HCT116 (cell line): ENCODE measurements around the gene TMEM143. TPM values are rescaled to one million over a fixed set of nuclear protein-coding genes. Genes with fewer than 3 reads are reported as not detected.

Experiments
- ATAC-seq: fragments of 200-7000 bp; cut with Tn5 transposase; 2 replicates; pipeline ENCODE4 v1.9.1; 2020; ENCODE audit warnings: mild to moderate bottlenecking, moderate library complexity
- BruUV-seq: library from RNA; stranded (reverse); fragments of 400-500 nt; replicated peaks from 2 replicates; lab custom pipeline; 2021; lab: Mats Ljungman, UMichigan
- CTCF ChIA-PET: fragments of 300-600 bp; sonication (Branson Sonifier 250); formaldehyde crosslinking; loops from one replicate; lab custom pipeline; 2021; ENCODE audit warnings: antibody characterized with exemption; lab: Charles Lee
- POLR2A ChIA-PET: fragments of 300-600, 350-600 bp; sonication (Branson Sonifier 250); formaldehyde crosslinking; loops from one replicate; lab custom pipeline; 2021; ENCODE audit warnings: antibody characterized with exemption; lab: Charles Lee
- RAD21 ChIA-PET, 2 experiments: fragments of 300-600 bp; sonication (Branson Sonifier 250); formaldehyde crosslinking; loops; one replicate each; lab custom pipeline; 2023; ENCODE audit warnings: low total read pairs in 2 of 2; ENCODE audit not compliant: uncharacterized antibody in 2 of 2, unreplicated experiment in 2 of 2, low non-redundant PET in 1 of 2; lab: Charles Lee
- DNase-seq: peaks from one replicate; pipeline ENCODE4 v3.0.0-alpha.2; 2010; ENCODE audit warnings: low read depth, low spot score
- H2AFZ ChIP-seq: fragments of 200-600 bp; shearing (Covaris generic), sonication (generic); 2 replicates; pipeline ENCODE4 v1.6.1; 2017; ENCODE audit warnings: low read depth, mixed run types, mixed read lengths, antibody characterized with exemption, low read length; ENCODE audit not compliant: poor library complexity, severe bottlenecking
- H3K27ac ChIP-seq: 2 replicates; pipeline ENCODE4 v1.5.1; 2012; ENCODE audit warnings: low read depth, low read length
- H3K27me3 ChIP-seq: fragments of 200-600 bp; sonication (generic); 2 replicates; pipeline ENCODE4 v1.6.1; 2016; ENCODE audit warnings: mixed run types, low read length, mixed read lengths; ENCODE audit not compliant: insufficient read depth
- H3K36me3 ChIP-seq, 2 experiments: fragments of 200-500 bp in 1 of 2; fragments of 200-600 bp in 1 of 2; sonication (Bioruptor generic) in 1 of 2; sonication (generic) in 1 of 2; 2 replicates each; pipeline versions ENCODE4 v1.5.1 to v1.6.1; 2014 to 2016; ENCODE audit warnings: low read length in 2 of 2, inconsistent platforms in 1 of 2, mixed read lengths in 1 of 2, mixed run types in 1 of 2; ENCODE audit not compliant: insufficient read depth in 2 of 2, control insufficient read depth in 1 of 2
- H3K4me1 ChIP-seq, 2 experiments: fragments of 200-600 bp in 1 of 2; sonication (generic) in 1 of 2; 2 replicates each; pipeline versions ENCODE4 v1.5.1 to v1.6.1; 2012 to 2017; ENCODE audit warnings: low read length in 2 of 2, inconsistent platforms in 1 of 2, mild to moderate bottlenecking in 1 of 2, mixed read lengths in 1 of 2, mixed run types in 1 of 2, moderate library complexity in 1 of 2; ENCODE audit not compliant: insufficient read depth in 2 of 2, control insufficient read depth in 1 of 2
- H3K4me2 ChIP-seq: fragments of 200-600 bp; sonication (generic); 2 replicates; pipeline ENCODE4 v1.6.1; 2017; ENCODE audit warnings: mixed run types, low read length, mixed read lengths
- H3K4me3 ChIP-seq, 2 experiments: fragments of 200-600 bp in 1 of 2; sonication (generic) in 1 of 2; replicated peaks in 1 of 2; 2 replicates each; pipeline ENCODE4 v1.5.1; 2011 to 2016; ENCODE audit warnings: low read length in 2 of 2, control low read depth in 1 of 2, low read depth in 1 of 2, mild to moderate bottlenecking in 1 of 2, mixed read lengths in 1 of 2, mixed run types in 1 of 2
- H3K79me2 ChIP-seq: fragments of 200-600 bp; sonication (generic); 2 replicates; pipeline ENCODE4 v1.6.1; 2017; ENCODE audit warnings: mild to moderate bottlenecking, mixed run types, low read length, moderate library complexity, mixed read lengths; ENCODE audit not compliant: insufficient read depth
- H3K9ac ChIP-seq: fragments of 200-600 bp; sonication (generic); 2 replicates; pipeline ENCODE4 v1.6.1; 2016; ENCODE audit warnings: low read length, mixed read lengths
- H3K9me2 ChIP-seq: fragments of 200-600 bp; sonication (generic), shearing (Covaris generic); 2 replicates; pipeline ENCODE4 v1.6.1; 2017; ENCODE audit warnings: mixed run types, mild to moderate bottlenecking, moderate library complexity; ENCODE audit not compliant: insufficient read depth
- H3K9me3 ChIP-seq, 2 experiments: fragments of 200-500 bp in 1 of 2; fragments of 200-600 bp in 1 of 2; sonication (Bioruptor generic) in 1 of 2; sonication (generic) in 1 of 2; 2 replicates each; pipeline ENCODE4 v1.6.1; 2014 to 2017; ENCODE audit warnings: low read length in 2 of 2, mixed read lengths in 2 of 2, inconsistent platforms in 1 of 2, low read depth in 1 of 2, mild to moderate bottlenecking in 1 of 2, mixed run types in 1 of 2, moderate library complexity in 1 of 2; ENCODE audit not compliant: control insufficient read depth in 1 of 2, insufficient read depth in 1 of 2
- H4K20me1 ChIP-seq: fragments of 200-600 bp; sonication (generic), shearing (Covaris generic); 2 replicates; pipeline ENCODE4 v1.6.1; 2017; ENCODE audit warnings: mixed run types, mild to moderate bottlenecking, moderate library complexity; ENCODE audit not compliant: insufficient read depth
- ATF3 ChIP-seq: IDR thresholded peaks from 2 replicates; pipeline ENCODE4 v1.6.1; 2012
- CEBPB ChIP-seq: IDR thresholded peaks from 2 replicates; pipeline ENCODE4 v1.6.1; 2012; ENCODE audit warnings: low read depth
- EGR1 ChIP-seq: IDR thresholded peaks from 2 replicates; pipeline ENCODE4 v1.6.1; 2012; ENCODE audit warnings: low read depth
- ELF1 ChIP-seq: IDR thresholded peaks from 2 replicates; pipeline ENCODE4 v1.6.1; 2012; ENCODE audit warnings: low read depth, borderline replicate concordance
- EZH2 ChIP-seq: fragments of 200-600 bp; sonication (generic); IDR thresholded peaks from 2 replicates; pipeline ENCODE4 v1.6.1; 2017; ENCODE audit warnings: antibody characterized with exemption, mixed run types
- FOSL1 ChIP-seq: IDR thresholded peaks from 2 replicates; pipeline ENCODE4 v1.6.1; 2012; ENCODE audit warnings: low read depth
- JUND ChIP-seq: IDR thresholded peaks from 2 replicates; pipeline ENCODE4 v1.6.1; 2012
- POLR2A ChIP-seq: IDR thresholded peaks from 2 replicates; pipeline ENCODE4 v1.7.0; 2011; ENCODE audit warnings: borderline replicate concordance; ENCODE audit not compliant: insufficient read depth, insufficient read length; ENCODE audit errors: extremely low read depth
- POLR2AphosphoS5 ChIP-seq: IDR thresholded peaks from 2 replicates; pipeline ENCODE4 v1.6.1; 2011; ENCODE audit warnings: mild to moderate bottlenecking, low read depth, low read length, moderate library complexity
- RAD21 ChIP-seq: IDR thresholded peaks from 2 replicates; pipeline ENCODE4 v1.6.1; 2012; ENCODE audit warnings: low read depth, mild to moderate bottlenecking
- SIN3A ChIP-seq: IDR thresholded peaks from 2 replicates; pipeline ENCODE4 v1.6.1; 2012; ENCODE audit warnings: low read depth
- SP1 ChIP-seq: IDR thresholded peaks from 2 replicates; pipeline ENCODE4 v1.6.1; 2012; ENCODE audit warnings: low read depth
- SRF ChIP-seq: IDR thresholded peaks from 2 replicates; pipeline ENCODE4 v1.6.1; 2012; ENCODE audit warnings: low read depth
- TCF7L2 ChIP-seq: IDR thresholded peaks from 2 replicates; pipeline ENCODE4 v1.7.0; 2011; ENCODE audit warnings: borderline replicate concordance, inconsistent platforms; ENCODE audit not compliant: insufficient read depth, insufficient read length; ENCODE audit errors: extremely low read depth
- YY1 ChIP-seq: IDR thresholded peaks from 2 replicates; pipeline ENCODE4 v1.6.1; 2011; ENCODE audit warnings: low read length, low read depth, moderate library complexity, mild to moderate bottlenecking; ENCODE audit not compliant: insufficient replicate concordance; ENCODE audit errors: extremely low read depth
- intact Hi-C: fragments of 100-400 bp; cut with micrococcal nuclease; formaldehyde crosslinking; loops from 2 replicates; pipeline ENCODE4 v1.10.0; 2022
- total RNA-seq: library from RNA; stranded (reverse); gene quantifications from one replicate; pipeline ENCODE4 v1.2.1, GENCODE V29; 2021; ENCODE audit not compliant: unreplicated experiment
- TF ChIP-seq, protein P1 (sequence below): IDR thresholded peaks from 2 replicates; pipeline ENCODE4 v1.6.1; 2011; ENCODE audit warnings: mild to moderate bottlenecking, low read length, moderate library complexity; ENCODE audit not compliant: insufficient replicate concordance; ENCODE audit errors: extremely low read depth

TMEM143 gene
- total RNA-seq, 1 experiment from 2014 or later: 13.2 TPM

GRCh38 chr19:48386981-48387380 is 23.2 kb upstream of the TMEM143 start:
- DNase-seq (no peak), ATAC-seq (no peak)
- RAD21 ChIA-PET: no interaction called here
- Histone ChIP-seq H3K9ac (no peak overlapping the region), H3K36me3 (peaks cover 42 to 51% of the 10 kb centered on the region in 2 experiments), H3K9me3 (no peaks in the 10 kb centered on the region), H3K27me3 (no peaks in the 10 kb centered on the region), H3K79me2 (peaks cover 46% of the 10 kb centered on the region), H4K20me1 (0 out of 2 replicates have a peak, but pooled peaks cover 2% of the 10 kb centered on the region), H3K4me3 (no peak overlapping the region), H2AFZ (no peak overlapping the region), H3K4me1 (peaks cover 0 to 17% of the 10 kb centered on the region in 2 experiments; a peak in 2 of 4 replicates), H3K27ac (no peak overlapping the region), H3K4me2 (no peak overlapping the region), H3K9me2 (no peaks in the 10 kb centered on the region)
- POLR2A ChIA-PET: no interaction called here
- intact Hi-C loops: no loop called here
- BruUV-seq: no TSS peak
- no peak for TF ChIP-seq SRF
- TF ChIP-seq TCF7L2: no peak
- no peak for TF ChIP-seq YY1
- TF ChIP-seq JUND: no peak
- no peak for TF ChIP-seq POLR2AphosphoS5
- CTCF ChIA-PET: interaction anchor here (0.7 kb wide), 1 partner anchor 32 kb away, joined by 4 read pairs; no protein-coding TSS in a partner anchor

GRCh38 chr19:48385461-48386087 is 21.8 kb upstream of the TMEM143 start:
- no TSS peak for BruUV-seq
- intact Hi-C loops: no loop called here
- ChIA-PET RAD21 (no interaction called here), POLR2A (no interaction called here), CTCF (no interaction called here)
- Histone ChIP-seq H3K27ac (no peak overlapping the region), H2AFZ (no peak overlapping the region), H3K4me1 (peaks cover 0 to 11% of the 10 kb centered on the region in 2 experiments; a peak in 1 of 4 replicates), H3K9me2 (no peaks in the 10 kb centered on the region), H3K36me3 (peaks cover 50 to 51% of the 10 kb centered on the region in 2 experiments), H3K9me3 (no peaks in the 10 kb centered on the region), H3K4me3 (no peak overlapping the region), H4K20me1 (0 out of 2 replicates have a peak, but pooled peaks cover 2% of the 10 kb centered on the region), H3K9ac (no peak overlapping the region), H3K27me3 (no peaks in the 10 kb centered on the region), H3K79me2 (peaks cover 38% of the 10 kb centered on the region), H3K4me2 (no peak overlapping the region)
- no peak for TF ChIP-seq SP1
- no peak for TF ChIP-seq POLR2A
- no peak for TF ChIP-seq JUND
- TF ChIP-seq CEBPB: no peak
- TF ChIP-seq SRF: no peak
- TF ChIP-seq FOSL1: no peak
- no peak for TF ChIP-seq EZH2
- TF ChIP-seq RAD21: no peak
- TF ChIP-seq SIN3A: no peak
- TF ChIP-seq EGR1: no peak
- no peak for TF ChIP-seq YY1
- TF ChIP-seq ATF3: no peak
- TF ChIP-seq ELF1: no peak
- TF ChIP-seq, protein P1, sequence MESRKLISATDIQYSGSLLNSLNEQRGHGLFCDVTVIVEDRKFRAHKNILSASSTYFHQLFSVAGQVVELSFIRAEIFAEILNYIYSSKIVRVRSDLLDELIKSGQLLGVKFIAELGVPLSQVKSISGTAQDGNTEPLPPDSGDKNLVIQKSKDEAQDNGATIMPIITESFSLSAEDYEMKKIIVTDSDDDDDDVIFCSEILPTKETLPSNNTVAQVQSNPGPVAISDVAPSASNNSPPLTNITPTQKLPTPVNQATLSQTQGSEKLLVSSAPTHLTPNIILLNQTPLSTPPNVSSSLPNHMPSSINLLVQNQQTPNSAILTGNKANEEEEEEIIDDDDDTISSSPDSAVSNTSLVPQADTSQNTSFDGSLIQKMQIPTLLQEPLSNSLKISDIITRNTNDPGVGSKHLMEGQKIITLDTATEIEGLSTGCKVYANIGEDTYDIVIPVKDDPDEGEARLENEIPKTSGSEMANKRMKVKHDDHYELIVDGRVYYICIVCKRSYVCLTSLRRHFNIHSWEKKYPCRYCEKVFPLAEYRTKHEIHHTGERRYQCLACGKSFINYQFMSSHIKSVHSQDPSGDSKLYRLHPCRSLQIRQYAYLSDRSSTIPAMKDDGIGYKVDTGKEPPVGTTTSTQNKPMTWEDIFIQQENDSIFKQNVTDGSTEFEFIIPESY: no peak
- no peak for ATAC-seq
- DNase-seq: no peak
